ENCODE measurements around the gene TPGS1. TPM values are rescaled to one million over a fixed set of nuclear protein-coding genes. Genes with fewer than 3 reads are reported as not detected.

The TPGS1 gene
- total RNA-seq, 2 experiments from 2014 or later, result 8.9 to 9.3 TPM

DNA sequence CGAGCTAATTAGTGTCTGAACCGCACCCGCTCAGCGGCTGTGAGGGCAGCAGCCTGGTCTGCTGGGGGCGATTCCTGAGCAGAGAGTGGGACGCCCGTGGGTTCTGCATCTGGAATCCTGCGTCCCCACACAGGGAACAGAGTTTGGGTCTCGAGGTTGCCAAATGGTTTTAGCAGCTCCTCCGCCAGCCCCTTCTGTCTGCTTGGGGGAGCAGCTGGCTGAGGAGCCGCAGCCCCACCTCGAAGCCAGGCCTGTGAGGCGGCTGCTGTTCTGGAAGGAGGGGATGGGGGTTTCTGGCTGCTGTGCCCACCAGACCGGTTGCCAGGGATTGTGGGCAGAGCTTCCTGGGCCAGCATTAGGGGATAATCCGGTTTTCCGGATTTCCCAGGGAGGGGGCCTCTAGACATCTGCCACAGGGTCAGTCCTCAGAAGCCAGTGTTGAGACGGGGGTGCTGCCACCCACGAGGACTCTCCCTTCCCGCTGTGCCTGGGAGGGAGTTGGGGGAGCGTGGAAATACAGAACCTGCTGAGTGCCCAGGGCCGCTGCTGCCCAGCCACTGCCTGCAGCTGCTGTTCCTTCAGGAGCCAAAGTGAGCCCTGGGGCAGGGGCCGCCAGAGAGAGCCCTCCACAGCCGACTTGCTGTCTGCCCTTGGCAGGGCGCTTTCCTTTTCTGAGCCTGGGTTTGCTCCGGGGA lies 26.2 kb downstream of the TPGS1 start:
- no peak for DNase-seq
- Mint-ChIP-seq H3K36me3 (ENCODE audit: low read depth) (peaks cover 6% of the 10 kb centered on the region), H3K4me1 (ENCODE audit: low read depth) (peaks cover 20% of the 10 kb centered on the region), H3K27ac (no peak overlapping the region), H3K27me3 (no peaks in the 10 kb centered on the region), H3K4me3 (peak overlapping the region; percentile 87), H3K9me3 (no peaks in the 10 kb centered on the region)
- ChIA-PET CTCF (interaction anchor here (0.7 to 4.0 kb wide), 7 partner anchors 8 to 100 kb away, joined by 3 to 45 read pairs (median 9); partner anchors contain the start of genes POLRMT and TPGS1), POLR2A (interaction anchor here (0.9 to 2.6 kb wide), 5 partner anchors 9 to 38 kb away, joined by 3 to 20 read pairs (median 5); partner anchors contain the start of gene BSG)
- ATAC-seq, result no peak
- intact Hi-C loops (cut with micrococcal nuclease), result no loop called here
- TF ChIP-seq, protein P1, sequence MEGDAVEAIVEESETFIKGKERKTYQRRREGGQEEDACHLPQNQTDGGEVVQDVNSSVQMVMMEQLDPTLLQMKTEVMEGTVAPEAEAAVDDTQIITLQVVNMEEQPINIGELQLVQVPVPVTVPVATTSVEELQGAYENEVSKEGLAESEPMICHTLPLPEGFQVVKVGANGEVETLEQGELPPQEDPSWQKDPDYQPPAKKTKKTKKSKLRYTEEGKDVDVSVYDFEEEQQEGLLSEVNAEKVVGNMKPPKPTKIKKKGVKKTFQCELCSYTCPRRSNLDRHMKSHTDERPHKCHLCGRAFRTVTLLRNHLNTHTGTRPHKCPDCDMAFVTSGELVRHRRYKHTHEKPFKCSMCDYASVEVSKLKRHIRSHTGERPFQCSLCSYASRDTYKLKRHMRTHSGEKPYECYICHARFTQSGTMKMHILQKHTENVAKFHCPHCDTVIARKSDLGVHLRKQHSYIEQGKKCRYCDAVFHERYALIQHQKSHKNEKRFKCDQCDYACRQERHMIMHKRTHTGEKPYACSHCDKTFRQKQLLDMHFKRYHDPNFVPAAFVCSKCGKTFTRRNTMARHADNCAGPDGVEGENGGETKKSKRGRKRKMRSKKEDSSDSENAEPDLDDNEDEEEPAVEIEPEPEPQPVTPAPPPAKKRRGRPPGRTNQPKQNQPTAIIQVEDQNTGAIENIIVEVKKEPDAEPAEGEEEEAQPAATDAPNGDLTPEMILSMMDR (IDR thresholded peaks at IDR 0.05), result no peak

DNA sequence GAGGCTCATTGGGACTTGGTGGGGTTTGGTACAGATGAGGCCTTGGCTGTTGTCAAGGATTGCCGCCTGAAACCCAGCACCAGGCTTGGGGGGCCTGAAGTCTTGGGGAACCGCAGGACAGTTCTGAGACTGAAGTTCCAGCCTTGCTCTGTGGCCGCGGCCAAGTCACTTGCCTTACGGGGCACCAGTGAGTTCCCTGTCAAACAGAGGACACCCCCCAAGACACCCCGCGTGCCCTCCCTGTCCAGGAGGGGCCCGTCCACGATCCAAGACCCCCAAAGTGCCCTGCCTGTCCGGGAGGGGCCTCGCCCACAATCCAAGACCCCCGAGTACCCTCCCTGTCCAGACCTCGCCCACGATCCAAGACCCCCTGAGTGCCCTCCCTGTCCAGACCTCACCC lies 26.8 kb downstream of the TPGS1 start:
- Mint-ChIP-seq H3K36me3 (ENCODE audit: low read depth) (peaks cover 6% of the 10 kb centered on the region), H3K27ac (no peak overlapping the region), H3K27me3 (no peaks in the 10 kb centered on the region), H3K9me3 (no peaks in the 10 kb centered on the region), H3K4me3 (peak overlapping the region; percentile 32), H3K4me1 (ENCODE audit: low read depth) (peaks cover 20% of the 10 kb centered on the region)
- TF ChIP-seq, protein P1 (IDR thresholded peaks at IDR 0.05), result no peak
- DNase-seq, result no peak
- ChIA-PET POLR2A (no interaction called here), CTCF (interaction anchor here (2.5 to 4.0 kb wide), 2 partner anchors 8 to 23 kb away, joined by 16 to 45 read pairs; no protein-coding TSS in a partner anchor)
- intact Hi-C loops (cut with micrococcal nuclease), result no loop called here
- no peak for ATAC-seq

DNA sequence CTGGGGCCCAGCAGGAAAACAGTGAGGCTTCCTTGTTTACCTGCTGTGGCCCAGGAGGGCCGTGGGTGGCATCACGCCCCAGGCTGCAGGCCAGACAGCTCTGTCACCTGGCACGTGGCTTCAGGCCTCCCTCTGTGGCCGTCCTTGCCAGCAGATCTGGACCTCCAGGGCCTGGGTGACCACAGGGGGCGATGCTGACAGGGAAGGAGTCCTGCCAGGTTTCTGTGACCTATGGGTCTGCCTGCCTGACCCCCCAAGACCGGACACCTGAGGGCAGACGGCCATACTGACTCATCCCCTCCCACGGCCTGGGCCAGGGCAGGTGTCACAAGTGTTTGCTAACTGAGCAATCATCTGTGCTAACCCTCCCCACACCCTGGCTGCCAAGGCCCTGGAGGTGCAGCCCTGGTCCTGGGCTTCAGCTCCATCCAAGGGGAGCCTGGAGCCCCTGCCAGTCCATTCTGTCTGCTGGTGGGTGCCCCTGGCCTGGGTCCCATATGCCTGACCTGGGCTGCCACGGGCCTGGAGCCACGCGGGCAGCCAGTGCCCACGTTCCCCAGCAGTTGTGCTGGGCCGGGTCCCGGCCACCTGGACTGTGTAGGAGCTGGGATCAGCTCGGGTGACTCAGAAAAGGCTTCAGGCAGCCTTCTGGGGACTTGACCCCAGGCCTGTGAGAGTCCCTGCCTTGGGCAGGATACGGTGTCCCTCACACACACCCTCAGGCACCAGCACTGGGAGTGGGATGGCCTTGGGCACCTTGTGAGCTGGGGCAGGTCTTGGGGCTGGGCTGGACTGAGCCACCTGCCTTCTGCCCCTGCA lies 27.9 kb downstream of the TPGS1 start:
- ChIA-PET CTCF (no interaction called here), POLR2A (interaction anchor here (0.9 to 1.1 kb wide), 2 partner anchors 9 to 10 kb away, joined by 3 read pairs; partner anchors contain the start of gene GZMM)
- intact Hi-C loops (cut with micrococcal nuclease), result no loop called here
- Mint-ChIP-seq H3K27me3 (no peaks in the 10 kb centered on the region), H3K36me3 (ENCODE audit: low read depth) (peaks cover 6% of the 10 kb centered on the region), H3K4me1 (ENCODE audit: low read depth) (peaks cover 20% of the 10 kb centered on the region), H3K27ac (no peak overlapping the region), H3K4me3 (no peak overlapping the region), H3K9me3 (no peaks in the 10 kb centered on the region)
- ATAC-seq, result no peak
- no peak for DNase-seq
- TF ChIP-seq, protein P1 (IDR thresholded peaks at IDR 0.05), result no peak

- H3K27ac Mint-ChIP-seq, result no peak overlapping the region
- intact Hi-C loops (cut with micrococcal nuclease), result no loop called here
- TF ChIP-seq, protein P1 (IDR thresholded peaks at IDR 0.05), result no peak
- H3K9me3 Mint-ChIP-seq, result no peaks in the 10 kb centered on the region
- H3K27me3 Mint-ChIP-seq, result no peaks in the 10 kb centered on the region
- ATAC-seq, result no peak
- H3K36me3 Mint-ChIP-seq (ENCODE audit: low read depth), result peaks cover 6% of the 10 kb centered on the region
- POLR2A ChIA-PET, result interaction anchor here (0.9 to 1.1 kb wide), 2 partner anchors 8 to 9 kb away, joined by 3 read pairs; partner anchors contain the start of gene GZMM
- CTCF ChIA-PET, result no interaction called here
- no peak overlapping the region for H3K4me3 Mint-ChIP-seq
- H3K4me1 Mint-ChIP-seq (ENCODE audit: low read depth), result peaks cover 16% of the 10 kb centered on the region
- no peak for DNase-seq
These were observed 29.0 kb downstream of the TPGS1 start for GRCh38 chr19:536031-536880.

Data from activated CD8-positive, alpha-beta T cell treated with anti-CD3 and anti-CD28 coated beads for 36 hours (primary cell).